Measurements from ENCODE around the gene CORIN.
"Not testable (repeated sequence)": the region's sequence is repeated elsewhere in the genome, so short reads cannot be mapped to it uniquely, and the experiment has no call there.

Gene CORIN

DNA sequence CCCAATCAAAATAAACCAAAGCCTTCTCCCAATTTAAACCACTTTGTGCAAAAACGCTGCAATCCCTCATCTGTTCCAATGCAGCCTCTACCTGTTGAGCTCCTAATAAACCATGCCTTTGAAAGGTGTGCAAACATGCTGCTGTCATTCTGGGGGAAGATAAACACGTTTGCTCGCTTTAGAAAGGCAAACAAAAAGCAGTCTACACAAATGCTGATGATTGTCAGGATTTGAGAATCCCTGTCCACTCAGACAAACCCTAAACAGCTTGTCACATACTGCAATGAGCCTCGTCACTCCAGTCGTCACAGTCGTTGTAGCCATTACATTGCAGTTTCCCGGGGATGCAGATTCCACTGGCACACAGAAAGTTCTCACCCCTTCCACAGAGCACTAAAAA, 145.2 kb downstream of the CORIN start:
- POLR2A ChIA-PET, result no interaction called here
- CTCF ChIA-PET, result no interaction called here
- no peak for TF ChIP-seq FOXK2 (IDR thresholded peaks at IDR 0.05)
- no peak for TF ChIP-seq ELF4 (IDR thresholded peaks at IDR 0.05)
- no peak for DNase-seq (ENCODE audit: extremely low spot score)

DNA sequence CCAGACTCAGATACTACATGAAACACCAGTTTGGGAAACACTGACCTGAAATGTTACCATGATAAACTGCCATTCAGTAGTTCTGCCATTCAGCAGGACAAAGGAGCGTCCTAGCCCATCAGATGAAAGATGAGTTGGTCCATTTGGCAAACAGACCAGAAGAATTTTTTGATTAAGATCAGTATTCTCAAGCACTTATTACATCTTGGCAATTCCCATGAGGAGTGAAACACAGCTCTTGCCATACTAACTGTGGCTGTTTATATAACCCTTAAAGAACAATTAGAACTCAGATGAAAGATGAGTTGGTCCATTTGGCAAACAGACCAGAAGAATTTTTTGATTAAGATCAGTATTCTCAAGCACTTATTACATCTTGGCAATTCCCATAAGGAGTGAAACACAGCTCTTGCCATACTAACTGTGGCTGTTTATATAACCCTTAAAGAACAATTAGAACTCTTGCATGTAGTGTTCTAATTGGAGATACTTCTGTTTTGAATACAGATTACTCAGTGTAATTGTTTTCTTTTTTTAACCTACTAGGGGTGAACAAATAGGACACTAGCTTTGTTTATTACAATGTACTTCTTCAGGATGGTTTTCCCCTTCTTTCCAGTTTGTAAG, 146.0 kb downstream of the CORIN start:
- CTCF ChIA-PET; POLR2A ChIA-PET; DNase-seq (ENCODE audit: extremely low spot score): not testable (repeated sequence)

GRCh38 chr4:47690611-47691010, 147.3 kb downstream of the CORIN start:
- ChIA-PET POLR2A (no interaction called here), CTCF (interaction anchor here (0.6 to 1.0 kb wide), 2 partner anchors 14 to 146 kb away, joined by 3 read pairs; no protein-coding TSS in a partner anchor)
- no peak for DNase-seq (ENCODE audit: extremely low spot score)
- TF ChIP-seq ELF4 (IDR thresholded peaks at IDR 0.05), result no peak
- no peak for TF ChIP-seq FOXK2 (IDR thresholded peaks at IDR 0.05)
- no peak for TF ChIP-seq CTBP1 (IDR thresholded peaks at IDR 0.05; ENCODE audit: borderline replicate concordance)
- TF ChIP-seq SUZ12 (IDR thresholded peaks at IDR 0.05), result no peak
- TF ChIP-seq ARNT (IDR thresholded peaks at IDR 0.05), result no peak
- TF ChIP-seq SP1 (IDR thresholded peaks at IDR 0.05), result no peak
- no peak for TF ChIP-seq HDGF (IDR thresholded peaks at IDR 0.05; ENCODE audit: borderline replicate concordance)
- no peak for TF ChIP-seq PKNOX1 (IDR thresholded peaks at IDR 0.05)
- TF ChIP-seq FOXM1 (IDR thresholded peaks at IDR 0.05; ENCODE audit: borderline replicate concordance), result no peak
- no peak for TF ChIP-seq TARDBP (IDR thresholded peaks at IDR 0.05)
- TF ChIP-seq BHLHE40 (IDR thresholded peaks at IDR 0.05; ENCODE audit: borderline replicate concordance), result no peak
- TF ChIP-seq NFRKB (IDR thresholded peaks at IDR 0.05), result no peak

DNA sequence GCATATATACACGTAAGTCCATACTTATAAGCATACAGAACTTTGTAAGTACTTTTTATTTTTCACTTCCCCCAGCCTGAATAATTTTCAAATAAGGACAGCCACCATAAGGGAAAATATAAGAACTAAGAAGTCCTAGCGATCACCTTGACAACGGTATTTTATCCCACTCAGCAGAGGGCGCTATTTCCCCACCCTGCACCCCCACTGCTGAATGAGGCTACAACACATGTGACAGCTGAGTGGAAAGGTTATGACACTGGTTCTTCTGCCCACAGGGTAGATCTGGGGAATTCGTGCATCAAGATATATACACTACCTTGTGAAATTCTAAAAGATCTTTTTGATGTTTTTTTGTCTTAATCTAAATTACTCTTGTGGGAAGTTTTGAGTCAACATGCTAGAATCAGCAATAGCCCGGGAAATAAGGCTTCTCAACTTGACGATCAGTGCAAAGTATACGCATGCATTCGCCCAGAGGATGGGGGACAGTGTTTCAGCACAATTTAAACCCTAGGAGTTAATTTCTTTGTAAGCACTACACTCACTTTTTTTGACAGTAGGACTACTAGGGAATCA, 151.5 kb downstream of the CORIN start:
- DNase-seq (ENCODE audit: extremely low spot score), result peak; percentile 44
- CTCF ChIA-PET, result interaction anchor here (1.9 kb wide), 1 partner anchor 150 kb away, joined by 12 read pairs; no protein-coding TSS in a partner anchor
- POLR2A ChIA-PET, result no interaction called here
- TF ChIP-seq SUZ12 (IDR thresholded peaks at IDR 0.05), result no peak
- TF ChIP-seq FOXM1 (IDR thresholded peaks at IDR 0.05; ENCODE audit: borderline replicate concordance), result no peak
- no peak for TF ChIP-seq FOXK2 (IDR thresholded peaks at IDR 0.05)
- no peak for TF ChIP-seq L3MBTL2 (conservative IDR thresholded peaks at IDR 0.05)
- TF ChIP-seq LEF1 (IDR thresholded peaks at IDR 0.05; ENCODE audit: borderline replicate concordance), result no peak
- no peak for TF ChIP-seq NFRKB (IDR thresholded peaks at IDR 0.05)
- no peak for TF ChIP-seq CTBP1 (IDR thresholded peaks at IDR 0.05; ENCODE audit: borderline replicate concordance)
- no peak for TF ChIP-seq HDGF (IDR thresholded peaks at IDR 0.05; ENCODE audit: borderline replicate concordance)
- no peak for TF ChIP-seq ZNF384 (IDR thresholded peaks at IDR 0.05)
- TF ChIP-seq ELF4 (IDR thresholded peaks at IDR 0.05), result no peak

- no peak for DNase-seq (ENCODE audit: extremely low spot score)
- ChIA-PET POLR2A (no interaction called here), CTCF (no interaction called here)
- TF ChIP-seq LEF1 (IDR thresholded peaks at IDR 0.05; ENCODE audit: borderline replicate concordance) (no peak), L3MBTL2 (conservative IDR thresholded peaks at IDR 0.05) (no peak), TARDBP (IDR thresholded peaks at IDR 0.05) (no peak), PKNOX1 (IDR thresholded peaks at IDR 0.05) (no peak), FOXK2 (IDR thresholded peaks at IDR 0.05) (no peak), ARNT (IDR thresholded peaks at IDR 0.05) (no peak), HDGF (IDR thresholded peaks at IDR 0.05; ENCODE audit: borderline replicate concordance) (no peak), FOXA1 (IDR thresholded peaks at IDR 0.05) (no peak)
Measured at GRCh38 chr4:47675806-47676205, 162.1 kb downstream of the CORIN start.

DNA sequence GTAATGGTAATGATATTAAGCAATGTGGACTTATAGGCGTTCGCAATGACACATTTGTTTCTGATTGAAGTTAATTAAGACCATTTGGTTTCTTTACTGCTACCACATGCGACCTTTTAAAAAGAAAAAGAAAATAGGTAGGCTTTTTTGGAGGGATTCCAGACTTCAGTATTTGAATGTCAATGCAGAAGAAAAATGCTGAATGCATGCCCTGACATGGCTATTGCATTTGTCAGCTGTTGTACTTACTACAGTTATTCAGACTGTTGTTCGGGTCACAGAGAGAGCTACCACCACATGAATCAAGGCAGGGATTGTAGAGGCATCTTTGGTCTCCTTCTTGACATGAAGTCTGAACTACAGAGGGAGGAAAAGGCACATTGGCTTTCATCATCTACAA, 163.7 kb downstream of the CORIN start:
- DNase-seq (ENCODE audit: extremely low spot score), result no peak
- ChIA-PET CTCF (interaction anchor here (0.6 to 0.8 kb wide), 2 partner anchors 162 to 855 kb away, joined by 3 to 4 read pairs; no protein-coding TSS in a partner anchor), POLR2A (no interaction called here)
- TF ChIP-seq SP1 (IDR thresholded peaks at IDR 0.05) (no peak), FOXK2 (IDR thresholded peaks at IDR 0.05) (no peak), HDGF (IDR thresholded peaks at IDR 0.05; ENCODE audit: borderline replicate concordance) (no peak), PKNOX1 (IDR thresholded peaks at IDR 0.05) (no peak), FOXM1 (IDR thresholded peaks at IDR 0.05; ENCODE audit: borderline replicate concordance) (no peak), FOXA1 (IDR thresholded peaks at IDR 0.05) (no peak), ZNF384 (IDR thresholded peaks at IDR 0.05) (no peak), CTBP1 (IDR thresholded peaks at IDR 0.05; ENCODE audit: borderline replicate concordance) (no peak)

DNA sequence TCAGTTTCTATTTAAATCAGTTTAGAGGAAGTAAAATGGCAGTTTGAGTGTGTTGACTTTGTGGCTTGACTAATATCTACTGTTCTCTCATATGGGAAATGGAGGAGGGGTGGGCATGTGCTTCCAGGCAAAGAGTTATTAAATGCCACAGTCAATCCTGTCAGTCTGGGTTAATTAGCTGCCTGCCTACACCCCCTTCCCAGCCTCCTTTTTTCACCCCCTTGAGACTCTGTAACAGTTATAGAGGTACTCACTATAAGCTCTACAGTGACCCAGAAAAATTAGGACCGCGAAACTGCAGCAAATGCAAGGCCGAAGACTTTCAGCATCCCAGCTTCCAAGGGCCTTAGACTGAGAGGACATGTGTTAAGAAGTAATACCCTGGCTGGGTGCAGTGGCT, 165.2 kb downstream of the CORIN start:
- ChIA-PET CTCF (no interaction called here), POLR2A (no interaction called here)
- no peak for TF ChIP-seq FOXM1 (IDR thresholded peaks at IDR 0.05; ENCODE audit: borderline replicate concordance)
- DNase-seq (ENCODE audit: extremely low spot score), result no peak

All from HEK293T (cell line).